ENCODE results near the gene LIF. TPM values are rescaled to one million over a fixed set of nuclear protein-coding genes. Genes with fewer than 3 reads are reported as not detected.

The LIF gene
- total RNA-seq, result under 0.01 TPM

GRCh38 chr22:30245985-30246813 lies at the start of gene LIF:
TSS of gene LIF (minus strand) at chr22:30246759. CDS start at chr22:30246695, 64 bp downstream.

DNA sequence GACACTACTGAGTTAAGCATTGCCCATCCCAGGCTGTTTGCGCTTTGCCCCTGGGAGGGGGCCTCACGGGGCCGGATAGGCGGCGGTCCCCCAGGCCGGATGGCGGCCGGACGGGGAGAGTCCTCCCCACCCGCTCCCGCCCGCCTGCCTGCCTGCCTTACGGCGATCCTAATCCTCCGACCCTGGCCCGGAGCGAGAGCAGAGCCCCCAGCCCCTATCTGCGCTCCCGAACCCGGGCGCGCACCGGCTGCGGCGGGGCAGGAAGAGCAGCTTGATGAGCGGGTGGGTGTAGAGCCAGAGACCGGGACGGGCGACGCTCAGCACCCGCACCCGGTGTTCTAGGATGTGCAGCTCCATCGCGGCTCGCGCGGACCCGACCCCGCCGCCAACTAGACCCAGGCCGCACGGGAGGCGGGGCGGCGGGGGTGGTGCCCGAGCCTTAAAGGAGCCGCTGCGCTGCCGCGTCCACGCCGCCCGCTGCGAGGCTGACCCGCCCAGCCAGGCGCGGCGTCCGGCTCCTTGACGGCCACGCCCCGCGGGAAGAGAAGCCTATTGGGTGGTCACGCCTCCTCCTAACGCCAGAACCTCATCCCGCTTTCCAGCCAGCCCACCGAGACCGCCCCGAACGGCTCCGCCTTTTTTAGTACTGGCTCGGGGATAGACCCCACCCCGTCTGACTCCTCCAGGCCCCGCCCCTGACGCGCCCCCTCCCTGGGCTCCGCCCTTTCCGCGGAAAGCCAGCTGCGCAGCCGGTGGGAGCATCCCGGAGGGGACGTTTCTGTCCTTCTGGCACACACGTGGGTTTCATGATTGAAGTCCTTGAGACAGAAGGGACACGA lies 42.8 kb upstream of the LIF start, which contains the start of gene CASTOR1:
CASTOR1 (minus strand) TSS at position 365 of the 839 bp plus-strand sequence; CDS start at position 357, 8 bp downstream.

GRCh38 chr22:30266445-30267381 lies 20.2 kb upstream of the LIF start, which contains the start of gene OSM:
TSS of gene OSM (minus strand) at chr22:30266851. CDS start at chr22:30266799, 52 bp downstream.

Other genes with a start within 250 kb of the LIF start
- not detected for gene HORMAD2, start 166.3 kb downstream of the LIF start, total RNA-seq
- not detected for gene OSM, start 20.1 kb upstream of the LIF start, total RNA-seq
- 3.8 TPM for gene CASTOR1, start 42.7 kb upstream of the LIF start, total RNA-seq
- gene TBC1D10A, start 80.2 kb upstream of the LIF start, total RNA-seq, result 13.1 TPM
- 47.3 TPM for gene SF3A1, start 110.1 kb upstream of the LIF start, total RNA-seq
- gene CCDC157, start 110.2 kb upstream of the LIF start, total RNA-seq, result 9.4 TPM
- gene RNF215, start 140.7 kb upstream of the LIF start, total RNA-seq, result 28.5 TPM
- 14.1 TPM for gene SEC14L2, start 150.3 kb upstream of the LIF start, total RNA-seq
- gene MTFP1, start 179.0 kb upstream of the LIF start, total RNA-seq, result 0.94 TPM
- not detected for gene SEC14L3, start 225.3 kb upstream of the LIF start, total RNA-seq